HG02870 (cell line): ENCODE data around the gene ANTXR1.

Source experiments
- ATAC-seq: cut with Tn5 transposase; IDR thresholded peaks from one replicate; pipeline ENCODE4 v1.9.1; 2021; ENCODE audit warnings: mild to moderate bottlenecking, moderate library complexity; ENCODE audit not compliant: unreplicated experiment

Gene ANTXR1

GRCh38 chr2:69298261-69298660 is 285.3 kb downstream of the ANTXR1 start:
- no peak for ATAC-seq

DNA sequence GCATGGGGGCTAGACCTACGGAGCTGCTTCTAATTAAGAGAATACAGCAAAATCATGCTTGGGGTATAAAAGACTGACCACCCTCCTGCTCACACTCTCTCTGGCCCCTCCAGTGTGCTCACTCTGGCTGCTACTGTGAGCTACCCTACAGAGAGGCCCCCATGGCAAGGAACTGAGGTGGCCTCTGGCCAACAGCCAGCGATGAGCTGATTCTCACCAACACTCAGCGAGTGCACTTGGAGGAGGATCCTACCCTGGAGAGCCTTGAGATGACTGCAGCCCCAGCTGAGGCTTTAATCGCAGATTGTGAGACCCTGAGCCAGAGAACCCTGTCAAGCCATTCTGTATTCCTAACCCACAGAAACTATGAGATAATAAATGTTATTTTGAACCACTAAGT is 285.9 kb downstream of the ANTXR1 start:
- no peak for ATAC-seq
